WTC11 (cell line): ENCODE measurements around the gene ASPHD1. TPM values are rescaled to one million over a fixed set of nuclear protein-coding genes. Genes with fewer than 3 reads are reported as not detected.
A peak's percentile ranks its signal among the peaks of the same experiment; 100 is the strongest.

Experiments
- ATAC-seq: fragments of 200-7000 bp; cut with Tn5 transposase; 2 replicates; pipeline ENCODE4 v1.10.0; 2021; ENCODE audit warnings: mild to moderate bottlenecking, moderate library complexity
- CTCF ChIA-PET: fragments of 300-600 bp; sonication (Branson Sonifier 250); formaldehyde crosslinking; loops from one replicate; lab custom pipeline; 2021; ENCODE audit warnings: antibody characterized with exemption; lab: Charles Lee
- POLR2A ChIA-PET: fragments of 350-600 bp; sonication (Branson Sonifier 250); formaldehyde crosslinking; loops from one replicate; lab custom pipeline; 2021; ENCODE audit warnings: antibody characterized with exemption; lab: Charles Lee
- DNase-seq: peaks from one replicate; pipeline ENCODE4 v3.0.0; 2021; ENCODE audit warnings: low spot score
- H3K27ac Mint-ChIP-seq: 2 replicates; pipeline ENCODE4 v1.8.0; 2021; ENCODE audit warnings: mixed read lengths
- H3K27me3 Mint-ChIP-seq: 2 replicates; pipeline ENCODE4 v1.8.0; 2021; ENCODE audit warnings: low read depth, mild to moderate bottlenecking, moderate library complexity, mixed read lengths
- H3K36me3 Mint-ChIP-seq: 2 replicates; pipeline ENCODE4 v1.8.0; 2021; ENCODE audit warnings: mixed read lengths
- H3K4me1 Mint-ChIP-seq: 2 replicates; pipeline ENCODE4 v1.8.0; 2022; ENCODE audit warnings: mixed read lengths
- H3K4me3 Mint-ChIP-seq: 2 replicates; pipeline ENCODE4 v1.8.0; 2021; ENCODE audit warnings: mild to moderate bottlenecking, moderate library complexity, mixed read lengths
- H3K9me3 Mint-ChIP-seq: 2 replicates; pipeline ENCODE4 v1.8.0; 2021; ENCODE audit warnings: mixed read lengths
- NFE2L1 ChIP-seq: sonication (generic); formaldehyde crosslinking; IDR thresholded peaks from 2 replicates; pipeline ENCODE4 v1.8.1; 2023; ENCODE audit warnings: missing genetic modification reagents
- PRRX2 ChIP-seq: fragments of 250-450 bp; sonication (Bioruptor Pico); IDR thresholded peaks from 2 replicates; pipeline ENCODE4 v1.8.0; 2021; ENCODE audit warnings: mild to moderate bottlenecking
- SMAD3 ChIP-seq: sonication (generic); formaldehyde crosslinking; IDR thresholded peaks from 2 replicates; pipeline ENCODE4 v1.8.0; 2022; ENCODE audit warnings: missing genetic modification reagents, mild to moderate bottlenecking, borderline replicate concordance
- SP1 ChIP-seq: sonication (generic); formaldehyde crosslinking; conservative IDR thresholded peaks from 2 replicates; pipeline ENCODE4 v1.8.1; 2022; ENCODE audit warnings: missing genetic modification reagents
- STAT6 ChIP-seq: sonication (generic); formaldehyde crosslinking; conservative IDR thresholded peaks from 2 replicates; pipeline ENCODE4 v1.8.1; 2023; ENCODE audit warnings: mild to moderate bottlenecking, low read depth, missing genetic modification reagents, moderate library complexity
- TEAD4 ChIP-seq: sonication (generic); formaldehyde crosslinking; IDR thresholded peaks from 2 replicates; pipeline ENCODE4 v1.8.0; 2022; ENCODE audit warnings: mild to moderate bottlenecking, missing genetic modification reagents
- total RNA-seq: library from RNA; stranded (reverse); gene quantifications from 3 replicates; pipeline ENCODE4 v1.2.3, GENCODE V29; 2021
- TF ChIP-seq, protein P1 (sequence below): fragments of 250-450 bp; sonication (Bioruptor Pico); IDR thresholded peaks from 2 replicates; pipeline ENCODE4 v1.9.0; 2021; ENCODE audit warnings: mild to moderate bottlenecking, borderline replicate concordance
- TF ChIP-seq, protein P2 (sequence below): sonication (generic); formaldehyde crosslinking; IDR thresholded peaks from 2 replicates; pipeline ENCODE4 v1.8.0; 2023; ENCODE audit warnings: mild to moderate bottlenecking, missing genetic modification reagents
- TF ChIP-seq, protein P3 (sequence below): sonication (generic); formaldehyde crosslinking; IDR thresholded peaks from 2 replicates; pipeline ENCODE4 v1.8.1; 2022; ENCODE audit warnings: missing genetic modification reagents, borderline replicate concordance
- TF ChIP-seq, protein P4 (sequence below): sonication (generic); formaldehyde crosslinking; conservative IDR thresholded peaks from 2 replicates; pipeline ENCODE4 v1.8.1; 2022; ENCODE audit warnings: mild to moderate bottlenecking, missing genetic modification reagents
- TF ChIP-seq, protein P5 (sequence below): fragments of 250-450 bp; sonication (Bioruptor Pico); IDR thresholded peaks from 2 replicates; pipeline ENCODE4 v1.9.0; 2021; ENCODE audit warnings: mild to moderate bottlenecking

ASPHD1 gene
- total RNA-seq, 1 experiment from 2014 or later = 26.9 TPM

- TF ChIP-seq, protein P1, sequence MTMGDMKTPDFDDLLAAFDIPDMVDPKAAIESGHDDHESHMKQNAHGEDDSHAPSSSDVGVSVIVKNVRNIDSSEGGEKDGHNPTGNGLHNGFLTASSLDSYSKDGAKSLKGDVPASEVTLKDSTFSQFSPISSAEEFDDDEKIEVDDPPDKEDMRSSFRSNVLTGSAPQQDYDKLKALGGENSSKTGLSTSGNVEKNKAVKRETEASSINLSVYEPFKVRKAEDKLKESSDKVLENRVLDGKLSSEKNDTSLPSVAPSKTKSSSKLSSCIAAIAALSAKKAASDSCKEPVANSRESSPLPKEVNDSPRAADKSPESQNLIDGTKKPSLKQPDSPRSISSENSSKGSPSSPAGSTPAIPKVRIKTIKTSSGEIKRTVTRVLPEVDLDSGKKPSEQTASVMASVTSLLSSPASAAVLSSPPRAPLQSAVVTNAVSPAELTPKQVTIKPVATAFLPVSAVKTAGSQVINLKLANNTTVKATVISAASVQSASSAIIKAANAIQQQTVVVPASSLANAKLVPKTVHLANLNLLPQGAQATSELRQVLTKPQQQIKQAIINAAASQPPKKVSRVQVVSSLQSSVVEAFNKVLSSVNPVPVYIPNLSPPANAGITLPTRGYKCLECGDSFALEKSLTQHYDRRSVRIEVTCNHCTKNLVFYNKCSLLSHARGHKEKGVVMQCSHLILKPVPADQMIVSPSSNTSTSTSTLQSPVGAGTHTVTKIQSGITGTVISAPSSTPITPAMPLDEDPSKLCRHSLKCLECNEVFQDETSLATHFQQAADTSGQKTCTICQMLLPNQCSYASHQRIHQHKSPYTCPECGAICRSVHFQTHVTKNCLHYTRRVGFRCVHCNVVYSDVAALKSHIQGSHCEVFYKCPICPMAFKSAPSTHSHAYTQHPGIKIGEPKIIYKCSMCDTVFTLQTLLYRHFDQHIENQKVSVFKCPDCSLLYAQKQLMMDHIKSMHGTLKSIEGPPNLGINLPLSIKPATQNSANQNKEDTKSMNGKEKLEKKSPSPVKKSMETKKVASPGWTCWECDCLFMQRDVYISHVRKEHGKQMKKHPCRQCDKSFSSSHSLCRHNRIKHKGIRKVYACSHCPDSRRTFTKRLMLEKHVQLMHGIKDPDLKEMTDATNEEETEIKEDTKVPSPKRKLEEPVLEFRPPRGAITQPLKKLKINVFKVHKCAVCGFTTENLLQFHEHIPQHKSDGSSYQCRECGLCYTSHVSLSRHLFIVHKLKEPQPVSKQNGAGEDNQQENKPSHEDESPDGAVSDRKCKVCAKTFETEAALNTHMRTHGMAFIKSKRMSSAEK (CRISPR knock-in tag) = no peak
- TF ChIP-seq, protein P2, sequence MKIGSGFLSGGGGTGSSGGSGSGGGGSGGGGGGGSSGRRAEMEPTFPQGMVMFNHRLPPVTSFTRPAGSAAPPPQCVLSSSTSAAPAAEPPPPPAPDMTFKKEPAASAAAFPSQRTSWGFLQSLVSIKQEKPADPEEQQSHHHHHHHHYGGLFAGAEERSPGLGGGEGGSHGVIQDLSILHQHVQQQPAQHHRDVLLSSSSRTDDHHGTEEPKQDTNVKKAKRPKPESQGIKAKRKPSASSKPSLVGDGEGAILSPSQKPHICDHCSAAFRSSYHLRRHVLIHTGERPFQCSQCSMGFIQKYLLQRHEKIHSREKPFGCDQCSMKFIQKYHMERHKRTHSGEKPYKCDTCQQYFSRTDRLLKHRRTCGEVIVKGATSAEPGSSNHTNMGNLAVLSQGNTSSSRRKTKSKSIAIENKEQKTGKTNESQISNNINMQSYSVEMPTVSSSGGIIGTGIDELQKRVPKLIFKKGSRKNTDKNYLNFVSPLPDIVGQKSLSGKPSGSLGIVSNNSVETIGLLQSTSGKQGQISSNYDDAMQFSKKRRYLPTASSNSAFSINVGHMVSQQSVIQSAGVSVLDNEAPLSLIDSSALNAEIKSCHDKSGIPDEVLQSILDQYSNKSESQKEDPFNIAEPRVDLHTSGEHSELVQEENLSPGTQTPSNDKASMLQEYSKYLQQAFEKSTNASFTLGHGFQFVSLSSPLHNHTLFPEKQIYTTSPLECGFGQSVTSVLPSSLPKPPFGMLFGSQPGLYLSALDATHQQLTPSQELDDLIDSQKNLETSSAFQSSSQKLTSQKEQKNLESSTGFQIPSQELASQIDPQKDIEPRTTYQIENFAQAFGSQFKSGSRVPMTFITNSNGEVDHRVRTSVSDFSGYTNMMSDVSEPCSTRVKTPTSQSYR (CRISPR knock-in tag) = no peak
Observed at GRCh38 chr16:29904947-29905346, 4.7 kb downstream of the ASPHD1 start (continued).

- H3K27ac Mint-ChIP-seq = no peak overlapping the region
- TF ChIP-seq SP1 (CRISPR knock-in tag) = no peak
- TF ChIP-seq NFE2L1 = no peak
- no peak for TF ChIP-seq SMAD3 (CRISPR knock-in tag)
- TF ChIP-seq, protein P3, sequence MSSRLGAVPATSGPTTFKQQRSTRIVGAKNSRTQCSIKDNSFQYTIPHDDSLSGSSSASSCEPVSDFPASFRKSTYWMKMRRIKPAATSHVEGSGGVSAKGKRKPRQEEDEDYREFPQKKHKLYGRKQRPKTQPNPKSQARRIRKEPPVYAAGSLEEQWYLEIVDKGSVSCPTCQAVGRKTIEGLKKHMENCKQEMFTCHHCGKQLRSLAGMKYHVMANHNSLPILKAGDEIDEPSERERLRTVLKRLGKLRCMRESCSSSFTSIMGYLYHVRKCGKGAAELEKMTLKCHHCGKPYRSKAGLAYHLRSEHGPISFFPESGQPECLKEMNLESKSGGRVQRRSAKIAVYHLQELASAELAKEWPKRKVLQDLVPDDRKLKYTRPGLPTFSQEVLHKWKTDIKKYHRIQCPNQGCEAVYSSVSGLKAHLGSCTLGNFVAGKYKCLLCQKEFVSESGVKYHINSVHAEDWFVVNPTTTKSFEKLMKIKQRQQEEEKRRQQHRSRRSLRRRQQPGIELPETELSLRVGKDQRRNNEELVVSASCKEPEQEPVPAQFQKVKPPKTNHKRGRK (CRISPR knock-in tag) = no peak
- TF ChIP-seq, protein P4, sequence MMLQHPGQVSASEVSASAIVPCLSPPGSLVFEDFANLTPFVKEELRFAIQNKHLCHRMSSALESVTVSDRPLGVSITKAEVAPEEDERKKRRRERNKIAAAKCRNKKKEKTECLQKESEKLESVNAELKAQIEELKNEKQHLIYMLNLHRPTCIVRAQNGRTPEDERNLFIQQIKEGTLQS (CRISPR knock-in tag) = no peak
- TF ChIP-seq TEAD4 = no peak
- TF ChIP-seq PRRX2 = no peak
- TF ChIP-seq, all 79 proteins: peak for 0
- Mint-ChIP-seq H3K9me3 (no peaks in the 10 kb centered on the region), H3K27me3 (no peaks in the 10 kb centered on the region), H3K4me1 (peaks cover 14% of the 10 kb centered on the region), H3K36me3 (peaks cover 4% of the 10 kb centered on the region; the same call in 1 of the 2 replicates), H3K4me3 (no peak overlapping the region)
- ATAC-seq (no peak), DNase-seq (no peak)
- ChIA-PET POLR2A (no interaction called here), CTCF (no interaction called here)
Observed at GRCh38 chr16:29905668-29906067, 5.4 kb downstream of the ASPHD1 start.

DNA sequence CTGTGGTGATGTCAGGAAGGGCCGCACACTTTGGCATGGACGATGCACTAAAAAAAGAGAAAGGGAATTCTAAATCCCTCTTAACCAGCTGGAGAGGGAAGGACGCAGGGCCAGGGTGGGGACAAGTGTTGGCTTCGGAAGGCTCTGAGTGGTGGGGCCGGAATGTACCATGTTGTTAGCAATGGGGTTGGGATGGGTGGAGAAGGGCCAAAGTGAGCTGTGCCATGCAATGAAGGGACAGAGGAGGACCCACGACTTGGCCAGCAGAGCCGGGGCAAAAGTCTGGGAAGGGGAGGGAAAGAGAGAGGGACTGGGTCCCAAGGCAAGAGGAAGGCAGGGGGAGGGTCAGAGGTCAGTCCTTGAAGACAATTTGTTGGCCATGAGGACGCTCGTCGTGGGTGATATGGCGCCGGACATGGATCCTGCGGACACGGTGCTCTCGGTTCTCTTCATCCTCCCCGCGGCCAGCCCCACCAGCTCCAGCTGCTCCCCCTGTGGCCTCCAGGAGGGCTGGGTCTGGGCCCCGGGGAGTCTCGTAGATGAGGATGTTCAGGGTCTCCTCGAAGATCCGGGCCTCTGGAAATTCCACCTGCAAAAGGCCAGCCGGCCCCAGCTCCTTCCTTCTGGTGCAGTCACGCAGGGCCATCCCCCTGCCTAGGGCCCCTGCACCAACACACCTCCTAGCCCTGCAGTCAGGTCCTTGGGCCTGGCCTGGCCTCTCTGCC lies 6.4 kb downstream of the ASPHD1 start:
- TF ChIP-seq, protein P5, sequence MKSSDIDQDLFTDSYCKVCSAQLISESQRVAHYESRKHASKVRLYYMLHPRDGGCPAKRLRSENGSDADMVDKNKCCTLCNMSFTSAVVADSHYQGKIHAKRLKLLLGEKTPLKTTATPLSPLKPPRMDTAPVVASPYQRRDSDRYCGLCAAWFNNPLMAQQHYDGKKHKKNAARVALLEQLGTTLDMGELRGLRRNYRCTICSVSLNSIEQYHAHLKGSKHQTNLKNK = no peak
- TF ChIP-seq STAT6 (CRISPR knock-in tag) = no peak
- TF ChIP-seq, all 79 proteins: peak for 0
- POLR2A ChIA-PET = interaction anchor here (2.1 kb wide), 1 partner anchor 10 kb away, joined by 6 read pairs; no protein-coding TSS in a partner anchor
- no peak overlapping the region for H3K4me3 Mint-ChIP-seq

More for the DNA sequence above, 6.4 kb downstream of the ASPHD1 start:
- H3K27me3 Mint-ChIP-seq = no peaks in the 10 kb centered on the region
- H3K4me1 Mint-ChIP-seq = peaks cover 12% of the 10 kb centered on the region
- DNase-seq (no peak), ATAC-seq (no peak; the same call in 1 of the 2 replicates)
- CTCF ChIA-PET = interaction anchor here (0.6 kb wide), 1 partner anchor 58 kb away, joined by 4 read pairs; no protein-coding TSS in a partner anchor
- peak overlapping the region; percentile 63 for H3K27ac Mint-ChIP-seq
- H3K36me3 Mint-ChIP-seq = peaks cover 4% of the 10 kb centered on the region; the same call in 1 of the 2 replicates
- H3K9me3 Mint-ChIP-seq = no peaks in the 10 kb centered on the region
